H4 (cell line): ENCODE measurements around the gene CYREN. TPM values are rescaled to one million over a fixed set of nuclear protein-coding genes. Genes with fewer than 3 reads are reported as not detected.

Experiments used
- DNase-seq: peaks from one replicate; pipeline ENCODE4 v3.0.0-alpha.2; 2015; ENCODE audit warnings: low spot score
- total RNA-seq: library from RNA; depleted of rRNA; stranded (reverse); fragments of >200 nt; shearing (Covaris generic); gene quantifications from 2 replicates; pipeline ENCODE4 v1.2.3, GENCODE V29; 2014; rRNA removed

CYREN gene, protein sequence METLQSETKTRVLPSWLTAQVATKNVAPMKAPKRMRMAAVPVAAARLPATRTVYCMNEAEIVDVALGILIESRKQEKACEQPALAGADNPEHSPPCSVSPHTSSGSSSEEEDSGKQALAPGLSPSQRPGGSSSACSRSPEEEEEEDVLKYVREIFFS
- 69.1 and 72.1 TPM in 2 replicates for total RNA-seq

DNA sequence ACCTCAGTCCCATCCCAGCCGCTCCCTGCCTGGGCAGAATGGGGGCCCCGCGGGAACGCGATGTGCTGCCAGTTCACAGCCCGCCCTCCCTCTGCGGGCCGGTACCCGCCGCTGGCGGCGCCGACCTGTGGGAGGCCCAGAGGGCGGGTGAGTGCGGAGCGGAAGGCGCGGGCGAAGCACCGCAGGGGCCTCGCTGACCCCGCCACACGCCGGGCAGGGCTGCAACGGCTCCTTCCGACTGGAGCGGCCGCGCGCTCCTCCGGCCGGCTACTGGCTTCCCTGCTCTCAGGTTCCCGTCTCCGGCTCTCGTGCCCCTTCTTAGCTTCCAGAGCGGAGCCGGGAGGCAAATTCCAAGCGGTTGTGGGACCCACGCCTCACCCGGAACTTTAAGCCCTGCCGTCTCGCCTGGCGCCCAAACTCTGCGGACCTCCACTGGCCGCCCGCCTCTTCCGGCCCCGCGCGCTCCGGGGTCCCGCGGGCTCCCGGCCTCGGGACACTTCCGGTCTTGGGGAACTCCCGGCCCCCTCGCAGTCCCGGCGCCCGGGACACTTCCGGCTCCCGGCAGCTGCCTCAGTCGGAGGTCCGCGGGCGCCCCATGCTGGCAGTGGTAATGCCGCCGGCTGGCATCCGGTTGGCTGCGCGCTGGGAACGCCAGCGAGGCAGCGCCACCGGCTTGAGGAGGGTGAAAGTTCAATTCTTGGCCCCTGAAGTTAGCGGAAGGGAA lies at the start of gene CYREN:
Gene CYREN, minus strand, starts transcription at position 434 of the 724 bp plus-strand sequence. CDS start 1,785 bp downstream, outside the sequence.
- peak; percentile 89 for DNase-seq

DNA sequence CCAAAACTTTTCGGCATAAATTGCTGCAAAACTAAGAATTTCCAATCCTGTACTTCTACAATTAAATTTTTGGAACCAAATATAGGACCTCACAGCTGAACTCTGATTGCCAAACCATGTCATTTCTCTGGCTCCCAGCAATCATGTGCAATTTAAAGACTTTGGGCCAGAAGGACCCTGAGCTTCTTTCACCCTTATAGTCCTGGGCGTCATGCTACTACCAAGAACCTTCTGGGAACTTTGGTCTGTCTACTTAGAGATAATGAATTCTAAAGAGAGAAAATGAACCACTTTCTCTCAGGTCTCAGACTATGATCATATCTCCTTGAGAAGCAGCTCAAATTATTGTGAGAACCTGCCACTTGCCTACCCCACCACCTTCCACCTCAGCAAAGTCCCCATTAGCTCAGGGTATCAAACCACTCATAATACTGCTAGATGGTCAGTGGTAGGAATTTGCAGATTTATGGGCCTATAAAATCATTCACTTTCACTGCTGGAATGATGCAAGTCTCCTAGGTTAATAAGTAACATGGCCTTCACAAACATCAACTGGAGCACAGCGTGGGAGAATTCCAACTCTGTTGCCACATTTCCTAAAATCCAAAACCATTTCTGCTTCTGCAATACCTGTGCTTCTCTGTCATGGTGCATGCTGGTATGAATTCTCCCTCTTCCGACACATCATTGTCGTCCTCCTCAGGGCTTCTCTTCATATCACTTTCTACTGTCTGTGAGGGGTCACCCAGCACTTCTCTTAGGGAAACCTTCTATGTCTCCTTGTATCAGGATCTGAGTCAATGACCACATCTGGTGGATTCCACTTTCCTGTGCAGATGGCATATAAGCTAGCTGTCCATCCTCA lies 47.4 kb upstream of the CYREN start:
- no peak for DNase-seq

DNA sequence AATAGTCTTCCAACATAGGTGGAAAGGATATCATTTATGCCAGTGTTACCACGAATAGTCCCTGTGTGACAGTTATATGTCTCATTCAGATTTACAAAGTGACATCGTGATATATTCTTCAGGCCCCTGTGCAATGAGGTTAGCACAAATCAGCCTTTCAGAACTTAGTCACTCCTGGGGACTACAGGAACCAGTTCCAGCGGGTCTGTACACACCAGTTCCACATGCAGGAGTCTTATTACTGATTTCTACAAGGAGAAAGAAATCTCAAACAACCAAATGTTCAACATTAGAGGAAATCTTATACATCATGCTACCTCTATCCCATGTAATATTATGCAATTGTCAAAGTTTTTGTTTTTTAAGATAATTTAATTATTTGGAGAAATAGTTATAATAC lies 45.2 kb upstream of the CYREN start:
- DNase-seq = no peak

DNA sequence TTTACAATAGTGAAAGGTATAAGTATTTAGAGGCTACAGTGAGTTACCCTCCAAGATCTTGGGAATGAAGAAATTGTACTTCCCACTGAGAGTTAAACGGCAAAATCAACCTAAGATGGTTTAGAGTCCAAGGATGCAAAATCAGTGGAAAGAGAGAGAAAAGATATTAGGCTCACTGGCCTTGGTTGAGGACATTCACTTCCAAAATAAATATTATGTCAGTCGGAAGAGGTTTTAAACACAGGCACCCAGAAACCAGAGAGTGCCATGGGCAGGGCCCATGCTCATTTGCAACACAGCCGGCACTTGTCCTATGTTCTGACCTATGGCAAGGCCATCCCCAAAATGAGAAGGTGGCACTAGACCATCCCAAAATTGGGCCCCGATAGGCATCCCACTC lies 44.7 kb upstream of the CYREN start:
- no peak for DNase-seq

DNA sequence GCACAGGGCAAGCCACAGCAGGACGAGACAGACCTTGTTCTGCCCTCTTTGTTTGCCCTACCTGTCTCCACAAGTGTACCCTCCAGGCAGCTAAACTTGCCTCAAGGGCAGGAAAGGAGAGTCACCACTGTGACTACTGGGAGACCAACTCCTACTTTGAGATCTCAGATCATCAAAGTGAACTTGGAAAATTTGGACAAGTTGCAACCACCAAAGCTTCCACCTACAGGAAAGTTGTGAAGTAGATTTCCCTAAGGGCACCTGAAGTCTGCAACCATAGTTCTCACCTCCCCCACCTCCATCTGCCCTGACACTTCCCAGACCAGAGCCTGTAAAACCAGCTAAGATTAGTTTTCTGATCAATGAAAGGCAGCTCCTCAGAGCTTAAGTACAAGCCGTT lies 43.3 kb upstream of the CYREN start:
- no peak for DNase-seq

DNA sequence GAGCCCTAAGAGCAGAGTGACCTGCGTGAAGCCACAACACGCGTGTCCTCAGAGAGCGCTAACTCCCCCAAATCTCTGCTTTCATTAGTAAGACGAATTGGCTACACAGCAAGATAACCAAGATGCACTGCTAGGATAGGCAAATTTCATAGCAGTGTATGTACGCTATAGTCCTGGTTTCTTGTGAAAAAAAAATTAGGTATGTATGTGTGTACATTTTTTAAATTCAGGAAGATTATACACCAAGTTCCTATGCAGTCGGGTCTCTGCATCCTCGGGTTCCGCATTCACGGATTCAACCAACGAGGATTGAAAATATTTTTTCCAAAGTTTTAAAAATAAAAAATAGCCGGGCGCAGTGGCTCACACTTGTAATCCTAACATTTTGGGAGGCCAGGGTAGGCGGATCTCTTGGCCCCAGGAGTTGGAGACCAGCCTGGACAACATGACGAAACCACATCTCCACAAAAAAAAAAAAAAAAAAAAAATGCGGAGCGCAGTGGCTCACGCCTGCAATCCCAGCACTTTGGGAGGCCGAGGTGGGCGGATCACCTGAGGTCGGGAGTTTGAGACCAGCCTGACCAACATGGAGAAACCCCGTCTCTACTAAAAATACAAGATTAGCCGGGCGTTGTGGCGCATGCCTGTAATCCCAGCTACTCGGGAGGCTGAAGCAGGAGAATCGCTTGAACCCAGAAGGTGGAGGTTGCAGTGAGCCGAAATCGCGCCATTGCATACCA lies 41.6 kb upstream of the CYREN start:
- peak; percentile 38 for DNase-seq

DNA sequence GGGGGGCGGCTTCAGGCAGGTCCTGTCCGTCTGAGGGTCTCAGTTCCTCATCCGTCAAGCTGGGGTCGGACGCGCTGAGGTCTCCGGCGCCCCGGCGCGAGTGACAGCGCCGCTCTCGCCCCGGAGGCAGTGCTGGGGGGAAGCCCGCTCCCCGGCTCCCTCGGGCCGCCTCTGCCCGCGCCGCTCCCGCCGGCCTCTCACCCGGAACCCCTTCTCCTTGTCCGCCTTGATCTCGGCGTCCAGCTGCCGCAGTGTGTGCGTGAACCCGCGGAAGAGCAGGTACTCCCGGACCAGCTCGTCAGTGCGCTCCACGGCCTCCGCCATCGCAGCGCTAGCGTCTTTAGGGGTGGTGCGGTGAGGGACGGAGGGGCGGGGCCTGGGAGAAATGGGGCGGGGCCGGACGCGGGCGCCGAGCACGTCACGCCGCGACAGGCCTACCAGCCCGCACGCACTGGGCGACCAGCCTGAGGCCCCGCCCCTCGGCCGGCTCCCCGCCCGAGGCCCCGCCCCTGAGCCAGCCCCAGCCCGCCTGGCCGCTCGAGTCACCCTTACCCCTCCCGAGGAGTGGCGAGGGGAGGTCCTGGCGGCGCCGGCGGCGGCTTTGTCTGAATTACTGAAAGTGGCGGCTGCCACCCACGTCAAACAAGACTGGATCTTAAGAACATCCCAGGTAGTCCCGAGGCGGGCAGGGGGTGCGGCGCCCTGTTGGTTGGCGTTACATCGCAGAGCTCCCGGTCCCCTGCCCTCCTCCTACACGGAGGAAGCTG lies 40.9 kb upstream of the CYREN start, which contains the start of gene WDR91:
Gene WDR91, minus strand, starts transcription at position 348 of the 767 bp plus-strand sequence. Its CDS starts 24 bp downstream, at position 324.
- DNase-seq = peak; percentile 85

DNA sequence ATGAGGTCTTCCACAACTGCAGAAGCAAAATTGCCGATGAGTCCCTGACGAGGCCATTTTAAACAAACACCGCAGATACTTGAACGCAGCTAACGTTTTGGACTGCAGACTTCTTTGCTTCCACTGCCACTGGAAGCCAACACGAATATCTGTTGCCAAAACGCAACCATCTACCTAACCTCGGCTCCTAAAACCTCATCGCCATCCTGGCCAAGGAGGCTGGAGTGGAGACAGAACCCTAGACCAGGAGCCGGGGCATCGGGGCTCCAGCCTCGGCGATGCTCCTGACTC lies 40.3 kb upstream of the CYREN start:
- no peak for DNase-seq

DNA sequence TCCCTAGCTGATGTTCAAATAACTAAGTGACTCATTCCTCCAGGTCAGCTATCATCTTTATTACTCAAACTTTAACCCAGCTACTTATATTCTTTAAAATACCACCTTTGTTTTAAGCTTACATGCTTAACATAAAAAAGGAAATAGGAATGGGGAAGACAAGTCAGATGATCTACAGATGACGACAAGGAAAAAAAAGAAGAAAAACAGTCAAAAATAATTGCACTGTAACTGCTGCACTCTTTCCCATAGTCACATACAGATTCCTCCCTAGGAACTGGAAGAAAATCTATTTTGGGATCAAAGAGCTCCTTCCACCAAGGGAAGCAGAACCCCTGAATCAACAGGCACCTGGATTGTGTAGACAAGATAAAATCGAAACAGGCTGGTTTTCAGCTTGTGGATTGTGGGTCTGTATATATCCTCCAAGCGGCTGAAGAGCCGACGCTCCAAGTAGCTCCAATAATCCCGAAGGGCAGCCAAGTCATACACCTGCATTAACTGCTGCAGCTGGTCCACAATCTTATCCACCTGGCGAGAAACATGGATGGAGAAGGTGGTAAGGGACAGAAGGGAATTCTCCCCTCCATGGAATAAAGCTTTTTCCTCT lies 38.8 kb upstream of the CYREN start:
- no peak for DNase-seq

DNA sequence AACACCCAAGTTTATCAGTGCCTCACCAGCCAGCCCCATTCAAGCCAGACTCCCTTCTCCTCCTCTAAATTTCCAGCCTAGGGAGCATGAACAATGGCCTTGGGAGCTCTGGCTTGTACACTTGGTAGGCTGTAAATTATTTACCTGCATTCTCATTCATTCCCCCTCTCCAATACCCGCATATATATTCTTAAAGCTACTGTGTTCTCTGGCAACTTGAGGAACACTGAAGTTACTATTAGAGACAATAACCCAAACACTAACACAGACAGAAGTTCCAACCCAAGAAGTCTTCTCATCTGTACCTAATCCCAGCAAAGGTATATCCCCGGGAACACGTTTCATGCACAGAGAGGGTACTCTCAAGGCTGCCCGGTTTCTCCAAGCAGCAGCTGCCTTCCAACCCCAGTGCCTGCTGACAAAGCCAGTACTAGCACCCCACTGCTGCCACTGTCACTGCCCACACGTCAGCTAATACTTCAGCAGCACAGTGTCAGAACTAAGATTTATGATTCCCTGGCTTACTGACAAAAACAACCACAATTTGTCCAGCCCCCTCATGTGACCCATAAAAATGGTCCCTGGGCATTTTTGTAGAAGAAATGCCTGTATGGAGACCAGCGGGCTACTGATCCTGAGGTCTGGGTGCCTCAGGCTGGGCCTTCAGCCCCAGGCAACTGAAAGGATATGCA lies 37.7 kb upstream of the CYREN start:
- DNase-seq = no peak

DNA sequence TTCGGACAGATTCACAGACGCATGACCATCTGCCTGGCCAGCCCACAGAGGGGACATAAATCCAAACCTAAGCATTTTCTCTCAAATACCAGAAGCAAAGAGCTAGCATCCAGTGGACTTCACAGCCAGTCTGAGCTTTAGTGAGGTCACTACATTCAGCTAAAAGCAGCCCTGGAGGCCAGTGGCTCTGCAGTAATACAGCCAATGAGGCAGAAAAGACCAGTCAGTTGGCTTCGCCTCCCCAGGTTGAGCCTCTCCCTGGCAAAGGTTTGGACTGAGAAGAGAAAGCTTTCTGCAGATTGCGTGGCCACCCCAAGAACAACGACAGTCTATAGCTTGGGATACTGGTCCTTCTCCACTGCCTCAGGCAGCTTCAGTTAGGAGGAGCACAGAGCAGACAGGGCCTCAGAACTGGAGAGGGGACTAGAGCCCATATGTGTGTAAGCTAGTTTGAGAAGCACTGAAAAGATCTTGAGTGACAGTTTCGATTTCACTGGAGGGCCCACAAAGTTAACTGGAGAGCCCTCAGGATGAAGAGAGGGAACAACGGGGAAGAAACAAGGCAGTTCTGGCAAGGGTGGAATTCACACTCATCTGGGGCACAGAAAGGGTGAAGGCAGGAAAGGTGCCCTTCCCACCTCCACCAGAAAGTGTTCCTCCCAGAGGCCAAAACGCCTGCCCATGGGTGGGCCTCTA lies 37.0 kb upstream of the CYREN start:
- no peak for DNase-seq

DNA sequence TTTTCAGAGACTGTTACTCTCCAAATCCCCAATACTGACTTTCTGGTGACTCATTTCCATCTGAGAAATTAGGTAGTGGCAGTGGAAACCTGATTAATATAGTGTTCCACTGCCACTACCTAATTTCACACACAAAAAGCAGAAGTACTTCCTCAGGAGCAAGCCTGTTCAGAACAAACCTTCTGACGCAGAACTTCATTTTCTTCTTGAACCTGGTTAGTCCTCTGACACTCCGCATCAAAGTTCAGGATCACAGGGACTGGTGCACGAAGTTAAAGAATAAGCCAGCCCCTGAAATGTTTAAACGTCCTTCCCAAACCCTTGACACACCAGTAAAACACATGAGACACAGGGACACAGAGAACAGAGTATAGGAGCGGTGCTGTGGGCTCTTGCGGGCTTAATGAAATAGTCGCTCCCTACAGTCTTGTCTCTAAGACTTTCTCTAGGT lies 36.5 kb upstream of the CYREN start:
- no peak for DNase-seq

DNA sequence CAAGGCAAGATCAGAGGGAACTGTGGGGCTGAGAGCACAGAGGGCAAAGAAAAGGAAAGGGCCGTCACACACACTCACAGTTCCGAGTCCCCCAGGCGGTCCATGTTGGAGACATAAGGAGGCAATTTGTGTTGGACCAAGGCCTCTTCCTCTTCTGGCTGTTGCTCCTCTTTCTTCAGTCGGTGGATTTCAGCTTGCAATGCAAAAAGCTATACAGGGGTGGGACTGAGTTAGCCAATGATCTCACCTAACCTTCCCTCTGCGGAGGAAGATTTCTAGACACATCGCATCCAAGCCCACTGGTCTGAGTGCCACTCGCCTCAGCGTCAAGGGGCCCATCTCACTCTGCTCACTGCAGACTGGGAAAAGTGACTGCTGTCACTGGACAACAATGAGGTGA lies 35.3 kb upstream of the CYREN start:
- DNase-seq = no peak

DNA sequence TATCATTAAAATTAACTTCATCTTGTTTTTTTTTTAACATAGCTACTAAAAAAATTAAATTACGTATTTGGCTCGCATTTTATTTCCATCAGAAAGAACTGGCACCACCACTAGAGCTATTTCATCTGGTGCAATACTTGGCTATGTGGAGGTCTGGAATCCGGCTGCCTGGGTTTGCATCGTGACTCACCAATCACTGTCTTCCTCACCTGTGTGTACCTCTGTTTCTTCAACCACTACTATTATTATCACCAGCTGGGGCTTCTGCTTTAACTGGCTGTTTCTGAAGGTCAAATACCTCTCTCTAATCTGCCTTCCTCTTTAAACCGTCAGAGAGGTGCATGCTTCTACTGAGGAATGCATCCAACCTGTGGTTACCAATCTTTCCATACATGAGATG lies 34.4 kb upstream of the CYREN start:
- no peak for DNase-seq

DNA sequence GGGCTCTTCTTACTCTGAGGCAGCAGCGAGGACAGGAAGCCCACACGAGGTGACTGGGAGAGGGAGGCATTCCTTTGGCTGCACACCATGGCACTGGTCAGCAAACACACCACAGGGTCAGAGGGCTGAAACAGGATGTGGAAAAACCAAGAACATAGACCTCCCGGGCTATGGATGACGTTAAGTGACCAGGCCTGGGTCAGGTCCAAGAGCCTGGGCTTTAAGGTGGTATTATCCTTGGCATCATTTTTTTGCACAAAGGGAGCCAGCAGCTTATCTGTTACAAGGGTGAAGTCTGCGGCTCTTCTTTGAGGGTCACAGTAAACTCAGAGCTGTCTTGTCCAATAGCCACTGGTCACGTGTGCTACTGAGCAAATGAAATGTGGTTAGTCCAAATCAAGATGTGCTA lies 33.8 kb upstream of the CYREN start:
- DNase-seq = no peak

DNA sequence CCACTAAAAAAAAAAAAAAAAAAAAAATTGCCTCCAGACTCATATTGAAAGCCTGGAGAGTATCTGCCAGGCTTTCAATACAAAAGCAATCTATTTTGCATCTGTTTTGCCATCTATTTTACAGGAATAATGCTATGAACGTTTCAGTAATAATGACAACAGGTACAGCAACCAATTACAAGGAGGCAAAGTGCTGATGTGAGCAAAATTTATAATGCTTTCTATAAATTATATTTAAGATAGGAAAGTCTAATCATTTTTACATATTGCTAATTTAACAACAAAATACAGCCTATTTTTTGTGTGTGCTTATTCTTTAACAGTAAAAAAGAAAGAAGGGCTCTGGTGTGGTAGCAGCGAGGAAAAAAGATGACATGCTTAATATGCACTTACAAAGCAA lies 30.8 kb upstream of the CYREN start:
- no peak for DNase-seq

DNA sequence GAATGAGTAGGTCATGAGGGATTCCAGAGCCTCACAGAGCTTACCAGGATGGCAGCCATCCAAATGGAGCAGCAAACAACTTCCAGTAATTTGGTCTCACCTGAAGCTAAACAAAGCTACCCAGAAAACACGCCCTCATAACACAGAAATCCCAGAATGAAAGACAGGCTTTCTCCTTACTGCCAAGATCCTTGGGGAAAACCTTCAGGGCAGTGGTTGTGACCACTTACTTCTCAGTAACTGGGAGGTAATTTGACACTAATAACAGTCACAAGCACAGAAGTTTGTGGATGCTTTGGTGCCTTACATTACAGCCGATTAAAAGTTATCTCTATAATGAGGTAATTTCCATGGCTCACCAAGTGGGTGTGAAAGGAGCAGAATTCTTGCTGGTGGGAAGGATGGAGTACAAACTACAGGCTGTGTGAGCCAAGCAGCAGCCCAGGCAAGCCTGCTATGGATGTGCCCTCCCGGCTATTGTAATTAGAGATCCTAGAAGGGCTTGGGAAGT lies 30.4 kb upstream of the CYREN start:
- peak; percentile 38 for DNase-seq

DNA sequence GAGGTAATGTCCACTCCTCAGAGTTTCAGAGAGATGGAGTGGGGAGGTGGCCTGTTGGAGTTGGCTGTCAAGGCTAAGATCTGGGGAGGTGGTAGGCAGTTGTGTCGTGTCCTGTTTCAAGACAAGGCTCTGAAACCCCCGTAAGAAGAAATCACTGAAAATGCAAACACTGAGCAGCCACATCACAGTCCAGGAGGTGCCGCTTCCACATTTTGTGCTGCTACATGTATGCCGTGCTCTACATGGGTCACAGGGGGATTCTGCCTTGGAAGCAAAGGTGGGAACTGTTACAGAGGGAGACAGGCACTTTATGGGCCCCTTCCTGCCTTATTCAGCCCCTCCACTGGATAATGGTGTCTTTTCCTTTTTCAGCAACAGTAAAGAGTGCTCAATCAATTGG lies 28.9 kb upstream of the CYREN start:
- no peak for DNase-seq

DNA sequence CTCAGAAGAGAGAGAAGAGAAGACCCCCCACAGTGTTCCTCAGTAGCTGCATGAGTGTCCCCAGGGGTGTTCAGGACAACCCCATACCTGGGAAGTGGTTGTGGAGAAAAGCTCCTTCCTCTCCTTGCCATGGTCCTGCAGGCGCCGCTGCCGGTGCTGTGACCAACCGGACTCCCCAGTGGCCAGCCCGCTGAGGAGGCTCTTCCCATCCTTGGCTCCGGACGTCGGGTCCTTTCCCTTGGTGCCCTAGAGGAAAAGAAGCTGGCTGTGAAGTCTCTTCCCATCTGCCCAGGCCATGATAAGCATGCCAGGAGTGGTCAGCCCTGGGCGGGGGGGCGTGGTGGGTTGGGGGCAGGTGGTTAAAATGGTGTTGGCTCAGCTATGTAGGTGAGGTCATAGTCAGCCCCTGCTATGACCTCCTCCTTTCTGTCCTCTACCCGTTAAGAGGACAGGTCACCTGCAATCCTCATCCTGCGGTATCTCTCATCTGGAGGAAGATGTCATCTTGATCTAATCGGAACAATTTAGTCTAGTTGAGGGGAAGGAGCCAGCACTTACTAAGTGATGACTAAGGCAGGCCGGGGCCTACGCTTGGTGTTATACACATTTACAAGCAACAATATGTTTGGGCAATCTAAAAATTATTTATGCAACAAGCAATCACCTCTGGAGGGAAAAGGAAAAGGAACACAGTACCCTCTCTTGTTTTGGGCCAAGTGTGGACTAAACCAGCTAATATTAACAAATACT lies 27.6 kb upstream of the CYREN start:
- DNase-seq = no peak
